Stimulated activated CD4-positive, alpha-beta T cell treated with anti-CD3 and anti-CD28 coated beads, Interleukin-1b, Interleukin-23, amount 100 ng/mL, for 4 hours (primary cell): Measurements from ENCODE around the gene KLRG1.

ENCODE experiments used
- DNase-seq, 2 donors: peaks; one replicate each; pipeline ENCODE4 v3.0.0-alpha.2; 2020; ENCODE audit warnings: low read depth in 2 of 2

The KLRG1 gene

DNA sequence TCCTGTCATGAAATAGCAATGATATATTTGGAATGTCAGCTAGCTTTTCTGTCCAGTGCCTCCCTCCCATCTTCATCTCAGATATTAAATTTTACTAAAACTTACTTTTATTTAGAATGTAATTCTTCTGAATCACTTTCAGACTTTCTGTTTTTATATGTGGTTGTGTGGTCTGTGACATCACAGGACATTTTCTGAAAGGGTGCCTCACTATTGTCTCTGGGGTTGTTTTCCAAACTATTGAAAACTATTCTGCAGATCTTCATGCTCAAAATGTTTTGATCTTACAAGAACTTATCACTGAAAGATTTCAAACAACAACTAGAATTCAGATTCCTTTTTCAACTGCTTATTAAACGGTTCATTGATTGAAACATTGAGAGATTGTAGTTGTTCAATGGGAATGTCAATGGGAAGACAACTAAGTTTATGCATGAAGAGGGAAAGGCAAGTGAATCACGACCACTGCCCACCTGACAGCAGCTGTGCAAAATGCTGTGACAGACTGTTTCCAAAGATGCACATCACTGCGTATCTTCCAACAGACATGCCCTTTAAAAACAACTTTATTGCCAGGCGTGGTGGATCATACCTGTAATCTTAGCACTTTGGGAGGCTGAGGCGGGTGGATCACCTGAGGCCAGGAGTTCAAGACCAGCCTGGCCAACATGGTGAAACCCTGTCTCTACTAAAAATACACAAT, 51.3 kb downstream of the KLRG1 start:
- DNase-seq = no peak

DNA sequence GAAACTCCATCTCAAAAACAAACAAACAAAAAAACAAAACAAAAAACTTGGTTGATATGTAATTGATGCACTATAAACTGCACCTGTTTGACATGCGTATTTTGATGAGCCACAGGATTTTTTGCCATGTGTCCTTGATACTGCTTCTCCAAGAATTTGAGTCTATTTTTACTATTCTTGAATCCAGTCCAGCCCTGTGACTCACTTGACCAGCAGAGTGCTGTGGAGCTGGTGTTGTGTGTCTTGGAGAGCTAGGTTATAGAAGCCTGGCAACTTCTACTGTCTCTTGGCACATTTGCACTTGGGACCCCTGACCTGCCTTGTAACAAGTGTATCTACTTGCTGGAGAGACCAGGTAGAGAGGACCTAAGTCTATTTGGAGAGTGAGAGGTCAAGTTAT, 52.0 kb downstream of the KLRG1 start:
- DNase-seq = no peak

DNA sequence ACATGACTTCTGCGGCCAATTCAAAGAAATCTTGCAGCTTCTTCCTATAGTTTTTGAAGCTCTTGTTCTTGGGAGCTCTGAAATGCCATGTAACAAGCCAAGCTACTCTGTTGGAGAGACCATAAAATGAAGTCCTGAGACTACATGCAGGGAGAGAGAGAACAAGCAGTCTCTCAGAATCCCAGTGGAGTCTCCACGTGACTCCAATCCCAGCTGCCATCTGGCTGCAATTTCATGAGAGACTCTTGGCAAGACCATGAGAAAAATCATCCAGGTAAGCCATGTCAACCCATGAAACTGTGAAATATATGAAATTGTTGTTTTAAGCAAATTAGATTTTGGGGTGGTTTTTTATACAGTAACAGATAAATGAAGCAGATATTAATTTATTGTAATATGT, 54.4 kb downstream of the KLRG1 start:
- no peak for DNase-seq

DNA sequence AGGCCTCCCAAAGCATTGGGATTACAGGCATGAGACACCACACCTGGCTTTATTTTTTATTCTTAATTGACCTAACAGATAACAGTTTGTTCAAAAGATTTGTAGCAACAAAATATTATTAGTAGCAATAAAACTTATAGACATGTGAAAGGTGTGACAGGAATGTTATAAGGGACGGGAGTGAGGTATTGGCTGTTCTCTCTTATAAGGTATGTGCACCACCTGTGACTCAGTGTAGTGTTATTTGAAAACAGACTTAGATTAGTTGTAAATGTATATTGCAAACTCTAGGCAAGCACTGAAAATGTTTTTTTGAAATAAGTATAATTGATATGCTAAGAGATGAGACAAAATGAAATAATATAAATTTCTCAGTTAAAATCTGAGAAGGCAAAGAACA, 57.8 kb downstream of the KLRG1 start:
- DNase-seq = no peak

DNA sequence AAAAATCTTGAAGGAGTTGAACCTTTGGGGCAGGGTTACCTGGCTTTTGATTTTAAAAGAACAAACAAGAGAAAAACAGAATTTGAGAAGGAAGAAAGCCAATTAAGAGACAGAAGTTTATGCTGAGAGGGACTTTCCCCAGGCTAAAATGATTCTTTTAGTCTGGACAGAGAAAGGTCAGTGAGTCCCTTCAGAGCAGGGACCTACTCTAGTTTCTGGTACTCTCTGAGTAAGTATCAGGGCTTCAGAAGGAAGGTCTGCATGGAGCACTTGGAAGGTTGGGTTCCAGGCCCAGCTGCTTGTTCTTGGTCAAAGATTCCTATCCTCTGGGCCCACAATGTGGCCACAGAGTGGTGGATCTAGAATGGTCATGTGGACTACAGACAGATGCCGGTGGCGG, 59.6 kb downstream of the KLRG1 start:
- DNase-seq = no peak

DNA sequence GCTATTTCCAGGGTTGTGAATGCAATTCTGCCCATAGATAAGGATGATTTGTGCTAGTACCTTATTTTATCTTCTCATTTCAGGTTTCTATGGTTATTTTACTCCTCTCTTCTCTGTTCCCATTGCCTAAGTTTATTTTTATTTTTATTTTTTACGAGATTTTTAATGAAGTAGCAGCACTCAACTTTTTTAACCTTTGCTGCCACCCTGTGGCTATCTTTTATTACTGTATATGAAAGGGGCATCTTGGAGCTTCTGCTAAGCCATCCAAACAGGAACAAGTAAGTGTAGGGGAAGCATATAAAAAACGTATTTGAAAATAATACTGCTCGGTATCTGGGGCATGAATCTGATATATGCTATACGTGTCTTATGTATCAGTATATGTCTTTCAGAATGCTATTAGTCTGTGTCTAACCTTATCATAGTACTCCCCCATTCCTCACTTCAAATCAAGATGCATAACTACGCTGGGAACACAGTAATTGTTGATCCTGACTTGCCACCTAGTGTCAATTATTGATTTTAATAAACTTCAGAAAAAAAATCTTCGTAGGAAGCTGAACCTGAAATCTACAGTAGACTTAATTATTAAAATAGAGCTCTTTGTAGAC, 60.3 kb downstream of the KLRG1 start:
- peak in 1 of 2 donors; percentile 41 for DNase-seq

DNA sequence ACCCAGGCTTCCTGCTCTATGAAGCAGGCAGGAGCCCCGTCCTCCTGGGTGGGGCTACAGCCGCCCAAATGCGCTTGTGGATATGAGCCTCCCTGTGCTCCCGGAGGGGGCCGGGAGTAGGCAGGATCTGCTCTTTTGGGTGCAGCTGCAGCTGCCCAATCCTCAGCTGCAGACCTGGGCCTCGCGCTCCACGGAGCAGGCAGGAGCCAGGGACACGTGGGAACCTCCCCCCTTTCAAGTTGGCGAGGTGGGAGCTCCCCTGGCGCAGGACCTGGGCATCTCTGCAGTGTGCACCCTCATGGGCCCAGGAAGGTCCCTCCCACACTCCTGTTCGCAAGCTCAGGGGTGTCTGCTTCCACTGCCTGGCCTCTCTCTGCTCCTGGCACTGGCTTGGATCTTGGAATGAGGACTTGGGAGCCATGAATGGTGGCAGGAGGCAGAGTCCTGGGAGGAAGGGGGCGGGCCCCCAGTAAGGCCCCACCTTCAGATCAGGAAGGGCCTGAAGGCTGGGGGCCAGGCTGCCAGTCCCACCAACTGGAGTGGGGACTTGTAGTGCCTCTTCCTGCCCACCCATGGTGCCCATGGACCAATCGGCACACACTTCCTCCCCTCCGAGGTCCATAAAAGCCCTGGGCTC, 61.3 kb downstream of the KLRG1 start:
- no peak for DNase-seq

DNA sequence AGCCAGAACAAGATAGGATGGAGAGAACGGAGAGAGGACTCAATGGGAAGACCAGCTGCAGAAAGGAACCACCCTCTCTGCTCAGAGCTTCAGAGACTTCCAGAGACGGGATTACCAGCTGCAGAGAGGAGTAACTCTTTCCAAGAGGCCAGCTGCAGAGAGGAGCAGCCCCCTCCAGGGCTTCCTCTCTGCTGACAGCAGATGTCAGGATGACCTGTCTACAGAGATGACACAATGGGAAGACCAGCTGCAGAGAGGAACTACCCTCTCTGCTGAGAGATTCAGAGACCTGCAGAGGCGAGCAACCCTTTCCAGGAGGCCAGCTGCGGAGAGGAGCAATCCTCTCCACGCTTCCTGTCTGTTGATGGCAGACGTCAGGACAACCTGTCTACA, 61.8 kb downstream of the KLRG1 start:
- DNase-seq = no peak

DNA sequence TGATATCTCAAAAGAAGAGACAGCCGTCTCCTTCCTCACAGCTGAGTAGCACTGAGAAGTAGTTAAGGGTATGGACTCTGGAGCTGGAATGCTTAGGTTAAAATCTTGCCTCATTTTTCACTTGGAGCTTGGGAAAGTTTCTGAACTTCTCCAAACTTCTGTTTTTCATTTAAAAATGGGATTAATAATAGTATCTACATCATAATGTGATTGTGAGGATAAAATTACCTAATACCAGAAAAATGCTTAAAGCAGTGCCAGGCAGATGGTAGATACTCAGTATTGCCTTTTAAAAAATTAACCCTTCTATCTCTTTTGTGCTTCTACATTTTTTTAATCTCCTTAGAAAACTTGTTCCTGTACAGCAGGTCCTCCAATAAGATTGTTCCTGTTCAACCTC, 63.3 kb downstream of the KLRG1 start:
- no peak for DNase-seq
